ENCODE measurements around the gene SLC16A10. TPM values are rescaled to one million over a fixed set of nuclear protein-coding genes. Genes with fewer than 3 reads are reported as not detected.

Gene SLC16A10
- total and polyA plus RNA-seq, 2 experiments from 2014 or later, result not detected

GRCh38 chr6:111269401-111269970 is 182.2 kb downstream of the SLC16A10 start:
- H3K9me2 ChIP-seq (ENCODE audit: insufficient read depth), result no peaks in the 10 kb centered on the region
- WGBS, 2 experiments (ENCODE audit: low coverage in 1 of 2, low lambda C conversion rate in 2 of 2, missing lambda C conversion rate in 2 of 2), result 96 to 97% methylated on average over 1 of the region's 1 CpG
- no peaks in the 10 kb centered on the region for H3K9me3 ChIP-seq (ENCODE audit: low read depth)
- DNase-seq, result peak; percentile 52
- in situ Hi-C loops (cut with MboI), result no loop called here
- no peaks in the 10 kb centered on the region for H3K27me3 ChIP-seq (replicated peaks; ENCODE audit: insufficient read depth)
- TF ChIP-seq EZH2phosphoT487 (IDR thresholded peaks at IDR 0.05; ENCODE audit: insufficient read depth, low read depth) (no peak), EZH2 (IDR thresholded peaks at IDR 0.05; ENCODE audit: insufficient read depth, poor library complexity, severe bottlenecking) (no peak)
- no peaks in the 10 kb centered on the region for H4K20me1 ChIP-seq (ENCODE audit: insufficient read depth)
- H3K9ac ChIP-seq, result no peak overlapping the region
- H3K4me1 ChIP-seq (ENCODE audit: insufficient read depth), result peaks cover 2% of the 10 kb centered on the region
- 0 out of 2 replicates have a peak, but pooled peaks cover 8% of the 10 kb centered on the region for H3K79me2 ChIP-seq (ENCODE audit: insufficient read depth)
- H2AFZ ChIP-seq, result no peak overlapping the region
- peaks cover 20% of the 10 kb centered on the region for H3F3A ChIP-seq (ENCODE audit: insufficient read depth)
- no peak overlapping the region for H3K4me3 ChIP-seq
- no peak overlapping the region for H3K4me2 ChIP-seq (ENCODE audit: unreplicated experiment)
- 0 out of 2 replicates have a peak overlapping the region, but pooled peaks have one; percentile 12 for H3K27ac ChIP-seq
- peaks cover 18% of the 10 kb centered on the region for H3K36me3 ChIP-seq (ENCODE audit: low read depth)

DNA sequence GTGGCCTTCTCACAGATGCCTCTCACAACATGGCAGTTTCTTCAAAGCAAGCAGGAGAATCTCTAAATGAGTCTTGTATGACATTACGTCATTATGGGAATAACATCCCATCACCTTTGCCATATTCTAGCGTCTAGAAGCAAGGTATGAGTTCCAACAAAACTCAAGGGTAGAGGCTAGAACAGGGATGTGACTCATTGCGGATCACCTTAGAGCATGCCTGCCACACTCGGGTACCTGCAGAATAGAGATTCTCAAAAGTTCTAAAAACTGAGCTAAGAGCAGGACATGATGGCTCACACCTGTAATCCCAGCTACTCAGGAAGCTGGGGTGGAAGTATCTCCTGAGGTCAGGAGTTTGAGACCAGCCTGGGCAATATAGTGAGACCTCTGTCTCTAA is 182.8 kb downstream of the SLC16A10 start:
- WGBS, 2 experiments (ENCODE audit: low coverage in 1 of 2, low lambda C conversion rate in 2 of 2, missing lambda C conversion rate in 2 of 2), result 98 to 100% methylated on average over 4 of the region's 4 CpGs
- 0 out of 2 replicates have a peak, but pooled peaks cover 8% of the 10 kb centered on the region for H3K79me2 ChIP-seq (ENCODE audit: insufficient read depth)
- no peaks in the 10 kb centered on the region for H3K27me3 ChIP-seq (replicated peaks; ENCODE audit: insufficient read depth)
- no peak overlapping the region for H3K27ac ChIP-seq
- H3K9me2 ChIP-seq (ENCODE audit: insufficient read depth), result no peaks in the 10 kb centered on the region
- no peak overlapping the region for H3K4me2 ChIP-seq (ENCODE audit: unreplicated experiment)
- H3K9ac ChIP-seq, result no peak overlapping the region
- no peak overlapping the region for H2AFZ ChIP-seq
- no peak overlapping the region for H3K4me3 ChIP-seq
- peaks cover 3% of the 10 kb centered on the region for H3K9me3 ChIP-seq (ENCODE audit: low read depth)
- DNase-seq, result no peak
- TF ChIP-seq EZH2phosphoT487 (IDR thresholded peaks at IDR 0.05; ENCODE audit: insufficient read depth, low read depth) (no peak), EZH2 (IDR thresholded peaks at IDR 0.05; ENCODE audit: insufficient read depth, poor library complexity, severe bottlenecking) (no peak)
- peaks cover 14% of the 10 kb centered on the region; the same call in 1 of the 2 replicates for H3F3A ChIP-seq (ENCODE audit: insufficient read depth)
- no peaks in the 10 kb centered on the region for H3K4me1 ChIP-seq (ENCODE audit: insufficient read depth)
- H3K36me3 ChIP-seq (ENCODE audit: low read depth), result peaks cover 23% of the 10 kb centered on the region
- no peaks in the 10 kb centered on the region for H4K20me1 ChIP-seq (ENCODE audit: insufficient read depth)
- in situ Hi-C loops (cut with MboI), result no loop called here

DNA sequence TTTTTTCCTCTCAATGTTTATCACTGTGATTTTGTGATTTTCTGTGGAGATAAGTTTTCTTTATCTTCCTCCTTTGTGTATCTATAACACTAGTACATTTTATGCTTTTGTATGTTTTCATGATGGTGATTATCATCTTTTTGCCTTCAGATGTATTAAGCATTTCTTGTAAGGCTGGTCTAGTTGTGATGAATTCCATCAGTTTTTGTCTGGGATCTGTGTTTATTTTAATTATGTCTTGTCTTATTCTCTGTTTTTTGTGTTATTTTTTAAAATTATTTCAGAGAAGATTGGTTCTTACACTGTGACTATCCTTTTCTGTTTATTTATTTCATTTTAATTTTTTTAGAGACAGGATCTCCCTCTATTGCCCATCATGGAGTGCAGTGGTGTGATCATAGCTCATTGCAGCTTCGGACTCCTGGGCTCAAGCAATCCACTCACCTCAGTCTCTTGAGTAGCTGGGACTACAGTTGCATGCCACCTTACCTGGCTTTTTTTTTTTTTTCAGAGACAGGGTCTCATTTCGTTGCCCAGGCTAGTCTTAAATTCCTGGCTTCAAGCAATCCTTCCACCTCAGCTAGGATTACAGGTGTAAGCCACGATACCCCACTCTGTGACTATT is 187.4 kb downstream of the SLC16A10 start:
- Histone ChIP-seq H3K9me3 (ENCODE audit: low read depth) (peaks cover 3% of the 10 kb centered on the region), H3K27me3 (replicated peaks; ENCODE audit: insufficient read depth) (no peaks in the 10 kb centered on the region), H2AFZ (no peak overlapping the region), H3K9ac (no peak overlapping the region), H3F3A (ENCODE audit: insufficient read depth) (0 out of 2 replicates have a peak, but pooled peaks cover under 1% of the 10 kb centered on the region), H4K20me1 (ENCODE audit: insufficient read depth) (no peaks in the 10 kb centered on the region), H3K9me2 (ENCODE audit: insufficient read depth) (no peaks in the 10 kb centered on the region), H3K79me2 (ENCODE audit: insufficient read depth) (no peaks in the 10 kb centered on the region), H3K36me3 (ENCODE audit: low read depth) (peaks cover 22% of the 10 kb centered on the region; the same call in 1 of the 2 replicates), H3K27ac (no peak overlapping the region), H3K4me2 (ENCODE audit: unreplicated experiment) (no peak overlapping the region), H3K4me1 (ENCODE audit: insufficient read depth) (no peaks in the 10 kb centered on the region), H3K4me3 (no peak overlapping the region)
- in situ Hi-C loops (cut with MboI), result no loop called here
- no peak for TF ChIP-seq EZH2 (IDR thresholded peaks at IDR 0.05; ENCODE audit: insufficient read depth, poor library complexity, severe bottlenecking)
- 94 to 96% methylated on average over 3 of the region's 3 CpGs for WGBS, 2 experiments (ENCODE audit: low coverage in 1 of 2, low lambda C conversion rate in 2 of 2, missing lambda C conversion rate in 2 of 2)
- DNase-seq, result no peak

DNA sequence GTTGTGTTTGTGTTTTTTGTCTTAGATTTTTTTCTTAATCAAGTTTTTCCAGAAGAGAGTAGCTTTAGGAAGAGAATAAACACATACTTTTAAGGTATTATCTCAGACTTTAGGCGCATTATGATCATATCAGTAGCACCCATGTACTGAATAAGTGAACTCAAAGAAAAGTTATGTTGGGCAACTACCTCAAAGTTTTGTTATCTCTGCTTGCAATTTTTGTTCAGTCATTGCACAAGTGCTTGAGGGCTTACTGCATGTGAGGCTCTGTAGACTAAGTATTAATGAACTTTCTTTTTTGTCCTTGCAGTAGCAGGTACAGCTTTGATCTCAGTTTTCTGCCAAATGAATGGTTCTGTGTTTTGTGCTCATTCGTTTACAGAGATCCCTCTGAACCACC is 189.0 kb downstream of the SLC16A10 start:
- peaks cover 22% of the 10 kb centered on the region; the same call in 1 of the 2 replicates for H3K36me3 ChIP-seq (ENCODE audit: low read depth)
- no peaks in the 10 kb centered on the region for H3K79me2 ChIP-seq (ENCODE audit: insufficient read depth)
- H3K27me3 ChIP-seq (replicated peaks; ENCODE audit: insufficient read depth), result no peaks in the 10 kb centered on the region
- no peak overlapping the region for H2AFZ ChIP-seq
- H4K20me1 ChIP-seq (ENCODE audit: insufficient read depth), result no peaks in the 10 kb centered on the region
- no peak overlapping the region for H3K4me3 ChIP-seq
- peaks cover 3% of the 10 kb centered on the region for H3K9me3 ChIP-seq (ENCODE audit: low read depth)
- no peak overlapping the region for H3K9ac ChIP-seq
- H3F3A ChIP-seq (ENCODE audit: insufficient read depth), result no peaks in the 10 kb centered on the region
- no peak for TF ChIP-seq EZH2phosphoT487 (IDR thresholded peaks at IDR 0.05; ENCODE audit: insufficient read depth, low read depth)
- no peak for TF ChIP-seq EZH2 (IDR thresholded peaks at IDR 0.05; ENCODE audit: insufficient read depth, poor library complexity, severe bottlenecking)
- no peaks in the 10 kb centered on the region for H3K4me1 ChIP-seq (ENCODE audit: insufficient read depth)
- 100% methylated on average over 2 of the region's 2 CpGs for WGBS, 2 experiments (ENCODE audit: low coverage in 1 of 2, low lambda C conversion rate in 2 of 2, missing lambda C conversion rate in 2 of 2)
- no peaks in the 10 kb centered on the region for H3K9me2 ChIP-seq (ENCODE audit: insufficient read depth)
- no peak for DNase-seq
- H3K4me2 ChIP-seq (ENCODE audit: unreplicated experiment), result no peak overlapping the region
- in situ Hi-C loops (cut with MboI), result no loop called here
- no peak overlapping the region for H3K27ac ChIP-seq

All from GM23248 (cell line).